CD14-positive monocyte (primary cell): Measurements from ENCODE around the gene ID4. TPM values are rescaled to one million over a fixed set of nuclear protein-coding genes. Genes with fewer than 3 reads are reported as not detected.
"Not testable (repeated sequence)": the region's sequence is repeated elsewhere in the genome, so short reads cannot be mapped to it uniquely, and the experiment has no call there.

ENCODE experiments used
- DNase-seq, 3 donors: peaks; one replicate each; pipeline ENCODE4 v3.0.0-alpha.2; 2011 to 2022
- H2AFZ ChIP-seq: 2 replicates; pipeline ENCODE4 v1.6.0; 2012; ENCODE audit warnings: mild to moderate bottlenecking, low read depth, low read length, inconsistent platforms; ENCODE audit not compliant: insufficient read depth, poor library complexity, severe bottlenecking
- H3K27ac ChIP-seq, 2 donors: 1 replicate in 1 of 2; 2 replicates in 1 of 2; pipeline ENCODE4 v1.5.1; 2012 to 2013; ENCODE audit warnings: low read length in 2 of 2, control low read depth in 1 of 2, inconsistent platforms in 1 of 2, low read depth in 1 of 2, mild to moderate bottlenecking in 1 of 2
- H3K27me3 ChIP-seq, 2 donors: one replicate each; pipeline versions ENCODE4 v1.6.0 to v1.6.1; 2011 to 2013; ENCODE audit warnings: low read length in 2 of 2; ENCODE audit not compliant: control insufficient read depth in 2 of 2, insufficient read depth in 2 of 2
- H3K36me3 ChIP-seq, 2 donors: replicated peaks in 1 of 2; 1 replicate in 1 of 2; 2 replicates in 1 of 2; pipeline versions ENCODE4 v1.5.1 to v1.6.1; 2012 to 2013; ENCODE audit warnings: low read length in 2 of 2, control low read depth in 1 of 2, inconsistent platforms in 1 of 2, mild to moderate bottlenecking in 1 of 2; ENCODE audit not compliant: insufficient read depth in 2 of 2, control insufficient read depth in 1 of 2
- H3K4me1 ChIP-seq, 2 donors: 1 replicate in 1 of 2; 2 replicates in 1 of 2; pipeline versions ENCODE4 v1.5.1 to v1.6.1; 2012 to 2013; ENCODE audit warnings: low read length in 2 of 2, control low read depth in 1 of 2, inconsistent platforms in 1 of 2, mild to moderate bottlenecking in 1 of 2, moderate library complexity in 1 of 2; ENCODE audit not compliant: insufficient read depth in 2 of 2, control insufficient read depth in 1 of 2
- H3K4me2 ChIP-seq: replicated peaks from 2 replicates; pipeline ENCODE3; 2012; ENCODE audit warnings: low read length, moderate library complexity, mild to moderate bottlenecking; ENCODE audit not compliant: poor library complexity, severe bottlenecking; ENCODE audit errors: extremely low read depth
- H3K4me3 ChIP-seq, 3 experiments: fragments of 200-600 bp in 1 of 3; sonication (generic) in 1 of 3; replicated peaks in 1 of 3; 1 replicate in 2 of 3; 2 replicates in 1 of 3; pipeline ENCODE4 v1.5.1; 2011 to 2013; ENCODE audit warnings: low read length in 3 of 3, mild to moderate bottlenecking in 3 of 3, control low read depth in 2 of 3, low read depth in 2 of 3, inconsistent platforms in 1 of 3, moderate library complexity in 1 of 3
- H3K79me2 ChIP-seq: 2 replicates; pipeline ENCODE4 v1.6.0; 2012; ENCODE audit warnings: mild to moderate bottlenecking, control low read depth, inconsistent platforms, low read length, moderate library complexity; ENCODE audit not compliant: insufficient read depth
- H3K9ac ChIP-seq: 2 replicates; pipeline ENCODE4 v1.6.0; 2017; ENCODE audit warnings: low read length, mild to moderate bottlenecking; ENCODE audit not compliant: insufficient read depth, poor library complexity, severe bottlenecking
- H3K9me3 ChIP-seq, 2 donors: replicated peaks in 1 of 2; 1 replicate in 1 of 2; 2 replicates in 1 of 2; pipeline versions ENCODE4 v1.5.1 to v1.6.1; 2012 to 2013; ENCODE audit warnings: low read length in 2 of 2, control low read depth in 1 of 2; ENCODE audit not compliant: control insufficient read depth in 1 of 2, insufficient read depth in 1 of 2
- H4K20me1 ChIP-seq: 2 replicates; pipeline ENCODE4 v1.6.0; 2012; ENCODE audit warnings: mild to moderate bottlenecking, low read length, control low read depth, moderate library complexity; ENCODE audit not compliant: insufficient read depth
- H3K27ac Mint-ChIP-seq, 7 donors: one replicate each; pipeline ENCODE4 v1.8.0; 2020; ENCODE audit warnings: mild to moderate bottlenecking in 7 of 7, mixed read lengths in 7 of 7, moderate library complexity in 6 of 7, inconsistent platforms in 2 of 7
- H3K27me3 Mint-ChIP-seq, 3 donors: one replicate each; pipeline ENCODE4 v1.8.0; 2021 to 2022; ENCODE audit warnings: low read depth in 3 of 3, mild to moderate bottlenecking in 3 of 3, mixed read lengths in 3 of 3, moderate library complexity in 3 of 3, inconsistent platforms in 1 of 3
- H3K36me3 Mint-ChIP-seq, 2 donors: one replicate each; pipeline ENCODE4 v1.8.0; 2020; ENCODE audit warnings: mixed read lengths in 2 of 2, inconsistent platforms in 1 of 2, mild to moderate bottlenecking in 1 of 2
- H3K4me1 Mint-ChIP-seq: one replicate; pipeline ENCODE4 v1.8.0; 2020; ENCODE audit warnings: mild to moderate bottlenecking, mixed read lengths
- H3K4me3 Mint-ChIP-seq, 2 donors: one replicate each; pipeline ENCODE4 v1.8.0; 2020; ENCODE audit warnings: mild to moderate bottlenecking in 2 of 2, mixed read lengths in 2 of 2, moderate library complexity in 1 of 2
- H3K9me3 Mint-ChIP-seq, 7 donors: one replicate each; pipeline ENCODE4 v1.8.0; 2020 to 2022; ENCODE audit warnings: mixed read lengths in 7 of 7, mild to moderate bottlenecking in 6 of 7, moderate library complexity in 6 of 7, inconsistent platforms in 2 of 7
- CTCF ChIP-seq: fragments of 200-600 bp; IDR thresholded peaks from one replicate; pipeline ENCODE4 v1.8.0; 2022; ENCODE audit warnings: antibody characterized with exemption, mild to moderate bottlenecking
- WGBS: methylation state at CpG from one replicate; pipeline ENCODE4 v1.1.5; 2013; ENCODE audit warnings: missing lambda C conversion rate; ENCODE audit not compliant: insufficient coverage; 5-methylcytosine and 5-hydroxymethylcytosine counted together
- intact Hi-C, 2 donors: fragments of 100-400 bp; cut with micrococcal nuclease; formaldehyde crosslinking; loops; one replicate each; pipeline versions ENCODE4 v1.15.0 to v1.15.1; 2023
- polyA plus RNA-seq, 3 donors: library from polyadenylated mRNA; depleted of rRNA in 1 of 3; unstranded in 2 of 3; stranded (reverse) in 1 of 3; fragments of 300-500 nt in 2 of 3; fragments of >200 nt in 1 of 3; fragmentation: Illumina TruSeq in 2 of 3; gene quantifications; 1 replicate in 2 of 3; 2 replicates in 1 of 3; pipeline ENCODE4 v1.2.3, GENCODE V29; 2012 to 2021

Gene ID4
- polyA plus RNA-seq, 3 donors, result not detected

GRCh38 chr6:19852927-19853326, 15.8 kb downstream of the ID4 start:
- WGBS, result 90% methylated on average over 4 of the region's 6 CpGs
- Histone ChIP-seq H3K4me1 (no peaks in the 10 kb centered on the region), H2AFZ (no peak overlapping the region), H3K79me2 (no peaks in the 10 kb centered on the region), H3K4me2 (no peak overlapping the region), H3K4me3 (no peak overlapping the region), H3K9ac (no peak overlapping the region), H4K20me1 (no peaks in the 10 kb centered on the region), H3K27me3 (no peaks in the 10 kb centered on the region), H3K9me3 (no peaks in the 10 kb centered on the region), H3K36me3 (no peaks in the 10 kb centered on the region), H3K27ac (no peak overlapping the region)
- Mint-ChIP-seq H3K4me1 (no peaks in the 10 kb centered on the region), H3K36me3 (no peaks in the 10 kb centered on the region), H3K27ac (no peak overlapping the region), H3K27me3 (peaks cover 0 to 4% (median under 1%) of the 10 kb centered on the region in 3 donors), H3K4me3 (no peak overlapping the region), H3K9me3 (peaks cover 0 to 2% (median 0%) of the 10 kb centered on the region in 7 donors)
- intact Hi-C loops, result no loop called here
- no peak for TF ChIP-seq CTCF
- DNase-seq, result no peak

- H3K27me3 ChIP-seq, DNase-seq, H3K4me1 ChIP-seq, H3K4me2 ChIP-seq, H3K27ac ChIP-seq, H2AFZ ChIP-seq, H4K20me1 ChIP-seq, H3K79me2 ChIP-seq, H3K9ac ChIP-seq, H3K4me3 Mint-ChIP-seq, H3K9me3 ChIP-seq, H3K27ac Mint-ChIP-seq, H3K36me3 ChIP-seq, H3K4me3 ChIP-seq, H3K36me3 Mint-ChIP-seq, H3K4me1 Mint-ChIP-seq, H3K9me3 Mint-ChIP-seq, intact Hi-C loops, H3K27me3 Mint-ChIP-seq: not testable (repeated sequence)
- 92% methylated on average over 32 of the region's 43 CpGs for WGBS
Measured at GRCh38 chr6:19854421-19855015, 17.3 kb downstream of the ID4 start.
